Body of pancreas (tissue), 4 donors: ENCODE measurements around the gene NIFK.

ENCODE experiments used
- POLR2A ChIP-seq, 3 donors: fragments of 450-650 bp; IDR thresholded peaks; one replicate each; pipeline ENCODE4 v1.6.1; 2016; ENCODE audit warnings: antibody characterized with exemption in 3 of 3, mild to moderate bottlenecking in 2 of 3
- TF ChIP-seq, protein P1 (sequence below), 7 experiments: fragments of 450-650 bp in 4 of 7; fragments of 200-600 bp in 3 of 7; sonication (generic) in 3 of 7; IDR thresholded peaks; one replicate each; pipeline ENCODE4 v1.5.1; 2016 to 2019; ENCODE audit warnings: antibody characterized with exemption in 7 of 7

DNA sequence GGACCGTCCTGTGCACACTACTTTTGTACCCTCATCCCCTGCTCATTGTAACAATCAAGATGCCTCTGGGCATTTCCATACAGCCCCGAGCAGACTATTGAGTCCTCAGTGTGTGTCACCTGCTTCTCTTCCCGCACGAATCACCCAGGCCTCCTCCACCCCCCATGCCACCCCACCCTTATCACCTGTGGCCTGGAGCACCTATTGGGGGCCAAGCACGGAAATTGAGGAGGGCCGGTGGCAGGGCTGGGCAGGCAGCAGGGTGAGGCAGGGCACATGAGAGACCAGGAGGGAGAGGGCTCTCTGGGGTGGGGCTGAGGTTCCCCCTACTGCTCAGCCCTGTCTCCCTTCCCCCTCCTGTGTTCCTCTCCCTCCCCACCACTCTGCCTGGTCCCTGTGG, 4.3 kb upstream of the NIFK start:
- TF ChIP-seq, protein P1, sequence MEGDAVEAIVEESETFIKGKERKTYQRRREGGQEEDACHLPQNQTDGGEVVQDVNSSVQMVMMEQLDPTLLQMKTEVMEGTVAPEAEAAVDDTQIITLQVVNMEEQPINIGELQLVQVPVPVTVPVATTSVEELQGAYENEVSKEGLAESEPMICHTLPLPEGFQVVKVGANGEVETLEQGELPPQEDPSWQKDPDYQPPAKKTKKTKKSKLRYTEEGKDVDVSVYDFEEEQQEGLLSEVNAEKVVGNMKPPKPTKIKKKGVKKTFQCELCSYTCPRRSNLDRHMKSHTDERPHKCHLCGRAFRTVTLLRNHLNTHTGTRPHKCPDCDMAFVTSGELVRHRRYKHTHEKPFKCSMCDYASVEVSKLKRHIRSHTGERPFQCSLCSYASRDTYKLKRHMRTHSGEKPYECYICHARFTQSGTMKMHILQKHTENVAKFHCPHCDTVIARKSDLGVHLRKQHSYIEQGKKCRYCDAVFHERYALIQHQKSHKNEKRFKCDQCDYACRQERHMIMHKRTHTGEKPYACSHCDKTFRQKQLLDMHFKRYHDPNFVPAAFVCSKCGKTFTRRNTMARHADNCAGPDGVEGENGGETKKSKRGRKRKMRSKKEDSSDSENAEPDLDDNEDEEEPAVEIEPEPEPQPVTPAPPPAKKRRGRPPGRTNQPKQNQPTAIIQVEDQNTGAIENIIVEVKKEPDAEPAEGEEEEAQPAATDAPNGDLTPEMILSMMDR (IDR thresholded peaks at IDR 0.05), result no peak
- no peak for TF ChIP-seq POLR2A (IDR thresholded peaks at IDR 0.05)
